Muscle of back (tissue), 11 donors: ENCODE data around the gene CNBD2. TPM values are rescaled to one million over a fixed set of nuclear protein-coding genes. Genes with fewer than 3 reads are reported as not detected.
A peak's percentile ranks its signal among the peaks of the same experiment; 100 is the strongest.
"Not testable (repeated sequence)": the region's sequence is repeated elsewhere in the genome, so short reads cannot be mapped to it uniquely, and the experiment has no call there.

ENCODE experiments used
- DNase-seq, 3 donors: peaks; one replicate each; pipeline versions ENCODE4 v3.0.0 to v3.0.0-alpha.2; 2013
- polyA plus RNA-seq, 10 donors: library from polyadenylated mRNA; unstranded; fragments of 120-200 nt; gene quantifications; one replicate each; pipeline ENCODE4 v1.2.1, GENCODE V29; 2013; ENCODE audit not compliant: insufficient read length in 10 of 10

The CNBD2 gene
- polyA plus RNA-seq, 10 donors, result 0.16 to 0.88 (median 0.37) TPM; not detected in 2

DNA sequence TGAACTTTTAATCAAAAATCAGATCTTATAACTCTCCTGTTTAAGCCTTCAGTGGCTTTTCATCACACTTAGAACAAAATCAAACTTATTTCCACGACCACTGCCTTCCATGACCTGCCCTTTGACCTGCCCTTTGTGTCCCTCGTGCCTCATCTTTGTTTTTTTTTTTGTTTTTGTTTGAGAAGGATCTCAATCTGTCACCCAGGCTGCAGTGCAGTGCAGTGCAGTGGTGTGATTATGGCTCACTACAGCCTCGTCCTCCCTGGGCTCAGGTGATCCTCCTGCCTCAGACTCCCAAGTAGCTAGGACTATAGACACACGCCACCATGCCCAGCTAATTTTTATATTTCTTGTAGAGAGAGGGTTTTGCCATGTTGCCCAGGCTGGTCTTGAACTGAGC is 86.8 kb downstream of the CNBD2 start:
- no peak for DNase-seq

DNA sequence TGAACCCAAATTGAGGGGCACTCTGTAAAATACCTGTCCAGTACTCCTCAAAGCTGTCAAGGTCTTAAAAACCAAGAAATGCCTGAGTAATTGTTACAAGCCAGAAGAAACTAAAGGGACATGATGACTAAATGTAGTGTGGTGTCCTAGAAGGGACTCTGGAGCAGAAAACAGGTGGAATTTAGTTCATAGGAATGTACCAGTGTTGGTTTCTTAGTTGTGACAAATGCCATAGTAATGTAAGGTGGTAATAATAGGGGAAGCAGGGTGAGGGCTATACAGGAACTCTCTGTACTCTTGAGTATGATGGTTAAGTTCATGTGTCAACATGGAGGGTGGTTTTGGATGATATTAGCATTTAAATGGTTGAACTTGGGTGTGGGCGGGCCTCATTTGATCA is 92.3 kb downstream of the CNBD2 start:
- no peak for DNase-seq

DNA sequence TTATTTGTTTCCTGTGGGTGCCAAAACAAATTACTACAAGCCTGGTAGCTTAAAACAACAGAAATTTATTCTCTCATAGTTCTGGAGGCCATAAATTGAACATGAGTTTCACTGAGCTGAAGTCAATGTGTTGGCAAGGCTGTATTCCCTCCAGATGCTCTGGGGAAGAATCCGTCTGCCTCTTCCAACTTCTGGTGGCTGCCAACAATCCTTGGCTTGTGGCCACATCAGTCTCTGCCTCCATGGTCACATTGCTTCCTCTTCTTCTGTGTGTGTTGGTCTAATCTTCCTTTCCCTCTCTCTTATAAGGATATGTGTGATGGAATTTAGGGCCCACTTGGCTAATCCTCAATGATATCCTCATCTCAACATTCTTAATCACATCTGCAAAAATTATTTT is 93.4 kb downstream of the CNBD2 start:
- peak; percentile 24 to 72 (median 51) for DNase-seq

DNA sequence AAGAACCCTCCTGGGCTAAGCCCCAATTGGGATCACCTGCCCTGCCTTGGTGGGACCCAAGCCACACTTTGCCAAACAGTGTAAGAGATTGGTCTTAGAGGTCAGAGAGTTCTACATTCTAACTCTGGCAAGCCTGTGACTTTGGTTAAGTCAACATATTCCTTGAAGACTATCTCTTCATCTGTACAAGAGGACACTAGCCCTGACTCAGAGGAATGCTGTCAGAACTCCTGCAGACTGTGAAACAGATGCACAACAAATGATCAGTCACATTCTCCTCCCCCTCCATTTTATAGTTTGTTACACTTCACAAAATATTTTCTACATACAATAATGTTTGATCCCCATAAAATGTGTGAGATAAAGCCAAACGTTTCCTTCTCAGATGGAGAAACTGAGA is 94.4 kb downstream of the CNBD2 start:
- DNase-seq, result no peak

DNA sequence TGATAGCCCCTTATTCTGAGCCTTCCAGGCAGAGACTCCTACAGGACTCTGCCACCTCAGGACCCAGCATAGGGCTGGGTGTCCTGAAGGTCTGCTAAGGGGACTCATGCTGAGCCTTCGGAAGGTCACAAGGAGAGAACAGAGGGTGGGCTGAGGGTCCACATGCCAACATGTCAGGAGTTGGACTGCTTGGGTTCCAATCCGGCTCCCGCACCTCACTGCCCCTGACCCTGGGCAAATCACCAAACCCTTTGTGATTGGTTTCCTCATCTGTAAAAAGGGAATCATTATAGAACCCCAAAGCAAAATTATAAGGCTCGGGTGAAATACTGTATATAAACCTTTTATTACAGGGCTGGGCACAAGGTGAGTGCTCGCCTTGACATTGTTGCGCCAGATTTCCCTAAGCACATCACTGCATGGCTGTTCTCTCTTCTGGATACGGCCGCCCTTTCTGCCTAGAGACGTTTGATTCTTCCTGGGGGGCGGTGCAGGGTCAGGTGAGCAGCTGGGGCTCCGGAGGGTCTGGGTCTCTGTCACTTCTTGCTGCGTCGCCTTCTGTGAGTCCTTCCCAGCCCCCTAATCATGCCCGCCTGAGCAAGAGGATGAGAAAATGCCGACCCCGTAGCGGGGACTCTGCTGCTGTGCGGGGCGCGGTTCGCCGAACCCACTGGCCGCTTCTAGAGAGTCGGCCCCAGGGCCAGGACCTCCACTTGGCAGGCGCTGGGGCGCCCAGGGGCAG is 95.7 kb downstream of the CNBD2 start:
- no peak for DNase-seq

DNA sequence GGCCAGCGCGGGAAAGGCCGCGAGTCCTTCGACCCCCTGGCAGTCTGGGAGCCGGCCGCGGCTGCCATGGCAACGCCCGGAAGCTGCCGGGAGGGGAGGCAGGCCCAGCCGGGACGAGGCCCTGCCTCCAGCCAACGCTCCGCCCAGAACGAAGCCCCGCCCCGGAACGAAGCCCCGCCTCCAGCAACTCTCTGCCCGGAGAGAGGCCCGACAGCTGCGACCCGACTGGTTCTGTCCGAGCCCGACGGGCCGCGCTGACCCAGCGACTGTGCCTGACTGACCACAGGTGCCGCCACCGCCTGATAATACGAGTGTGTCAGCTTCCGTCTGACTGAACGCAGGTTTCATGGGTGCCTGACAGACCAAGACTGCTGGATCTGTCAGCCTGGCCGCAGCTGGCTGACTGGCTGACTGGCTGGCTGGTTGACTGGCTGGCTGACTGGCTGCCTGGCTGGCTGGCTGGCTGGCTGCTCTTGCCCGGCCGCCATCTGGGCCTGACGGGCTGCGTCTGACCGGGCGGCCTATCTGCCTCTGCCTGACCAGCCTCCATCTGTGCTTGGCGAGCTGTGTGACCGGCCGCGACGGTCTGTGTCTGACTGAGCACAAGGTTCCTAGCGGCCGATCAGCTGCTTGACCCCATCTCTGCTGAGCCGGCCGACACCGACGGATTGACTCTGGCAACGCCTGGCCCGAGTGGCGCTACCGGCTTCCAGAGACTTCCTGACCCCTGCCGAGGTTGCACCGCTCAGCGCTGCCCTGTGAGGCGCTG is 96.5 kb downstream of the CNBD2 start:
- DNase-seq, result peak; percentile 84 to 97 (median 91)

DNA sequence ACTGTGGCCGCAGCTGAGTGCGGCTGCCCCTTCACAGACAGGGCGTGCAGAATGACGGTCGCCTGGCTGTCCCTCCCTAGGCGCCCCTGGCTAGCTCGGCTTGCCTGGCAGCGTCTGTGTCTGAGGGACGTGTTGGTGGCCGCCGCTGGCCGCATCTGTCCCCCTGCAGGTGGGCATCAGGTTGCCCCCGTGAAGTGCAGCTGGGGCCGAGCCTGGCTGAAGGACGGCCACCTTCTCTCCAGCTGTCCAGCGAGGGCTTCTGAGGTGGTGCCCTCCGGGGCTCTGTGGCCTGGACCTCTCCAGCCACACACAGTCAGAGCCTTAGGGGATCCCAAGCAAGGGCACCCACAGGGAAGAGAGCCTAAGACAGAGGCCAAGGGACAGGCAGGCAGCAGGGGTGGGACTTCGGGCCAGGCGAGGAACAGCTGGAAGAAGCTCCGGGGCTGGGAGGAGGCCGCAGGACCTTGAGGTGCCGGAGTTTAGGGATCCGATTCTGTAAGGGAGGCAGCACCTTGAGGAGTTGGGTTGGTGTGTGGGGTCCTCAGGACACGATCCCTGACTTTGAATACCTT is 97.1 kb downstream of the CNBD2 start:
- no peak for DNase-seq

DNA sequence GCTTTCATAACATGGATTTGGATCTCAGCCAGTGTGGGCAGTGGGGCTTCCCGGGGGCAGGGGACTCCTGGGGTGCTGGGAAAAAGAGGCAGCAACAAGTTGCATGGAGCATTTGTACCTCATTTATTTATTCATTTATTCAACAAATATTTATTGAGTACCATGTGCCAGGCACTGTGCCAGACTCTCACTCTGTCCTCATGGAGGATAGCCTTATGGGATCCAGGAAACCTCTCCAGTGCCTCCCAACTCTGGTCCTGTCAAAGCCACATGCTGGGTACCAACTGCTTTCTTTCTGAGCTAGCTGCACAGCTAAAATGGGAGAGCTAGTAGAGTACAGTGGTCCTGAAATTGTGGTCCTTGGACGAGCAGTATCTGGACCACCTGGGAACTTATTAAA is 98.4 kb downstream of the CNBD2 start:
- no peak for DNase-seq

DNA sequence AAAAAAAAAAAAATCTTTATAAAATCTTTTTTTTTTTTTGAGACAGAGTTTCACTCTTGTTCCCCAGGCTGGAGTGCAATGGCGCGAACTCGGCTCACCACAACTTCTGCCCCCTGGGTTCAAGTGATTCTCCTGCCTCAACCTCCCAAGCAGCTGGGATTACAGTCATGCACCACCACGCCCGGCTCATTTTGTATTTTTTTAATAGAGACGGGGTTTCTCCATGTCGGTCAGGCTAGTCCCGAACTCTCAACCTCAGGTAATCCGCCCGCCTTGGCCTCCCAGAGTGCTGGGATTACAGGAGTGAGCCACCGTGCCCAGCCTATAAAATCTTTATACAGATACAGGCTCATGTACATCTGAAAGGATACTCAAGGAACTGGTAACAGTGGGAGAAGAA is 100.1 kb downstream of the CNBD2 start:
- DNase-seq, result not testable (repeated sequence)

DNA sequence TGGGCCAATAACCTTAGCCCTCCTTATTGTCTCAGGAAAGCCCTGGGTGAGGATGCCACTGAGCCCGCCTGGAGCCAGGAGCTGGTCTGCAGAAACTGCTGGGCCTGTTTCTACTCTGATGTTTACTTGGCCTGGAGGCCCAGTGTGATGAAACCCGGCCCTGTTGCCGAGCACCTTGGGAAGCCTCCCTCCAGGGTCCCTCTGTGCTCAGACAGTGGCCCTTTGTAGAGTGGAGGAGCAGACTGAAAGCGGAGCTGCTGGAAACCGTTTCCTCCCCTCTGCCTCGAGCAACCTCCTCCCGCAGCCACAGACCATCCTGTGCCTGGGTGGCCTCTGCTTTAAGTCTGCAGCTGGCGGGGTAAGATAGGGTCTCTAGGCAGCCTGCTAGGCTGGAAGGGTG is 102.1 kb downstream of the CNBD2 start:
- DNase-seq, result no peak

DNA sequence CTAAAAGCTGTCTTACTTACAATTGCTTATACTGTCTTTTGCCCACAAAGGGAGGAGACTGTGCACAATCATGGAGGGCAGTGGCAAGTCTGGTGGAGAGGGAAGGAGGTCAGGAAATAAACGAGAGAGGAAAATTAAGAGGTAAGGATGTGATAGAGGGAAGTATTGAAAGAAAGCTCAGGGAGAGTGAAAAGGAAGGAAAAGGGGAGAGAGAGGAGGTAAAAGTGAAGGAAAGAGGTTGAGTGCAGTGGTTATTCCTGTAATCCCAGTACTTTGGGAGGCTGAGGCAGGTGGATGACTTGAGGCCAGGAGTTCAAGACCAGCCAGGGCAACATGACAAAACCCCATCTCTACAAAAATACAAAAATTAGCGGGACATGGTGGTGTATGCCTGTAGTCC is 103.5 kb downstream of the CNBD2 start:
- DNase-seq, result no peak

DNA sequence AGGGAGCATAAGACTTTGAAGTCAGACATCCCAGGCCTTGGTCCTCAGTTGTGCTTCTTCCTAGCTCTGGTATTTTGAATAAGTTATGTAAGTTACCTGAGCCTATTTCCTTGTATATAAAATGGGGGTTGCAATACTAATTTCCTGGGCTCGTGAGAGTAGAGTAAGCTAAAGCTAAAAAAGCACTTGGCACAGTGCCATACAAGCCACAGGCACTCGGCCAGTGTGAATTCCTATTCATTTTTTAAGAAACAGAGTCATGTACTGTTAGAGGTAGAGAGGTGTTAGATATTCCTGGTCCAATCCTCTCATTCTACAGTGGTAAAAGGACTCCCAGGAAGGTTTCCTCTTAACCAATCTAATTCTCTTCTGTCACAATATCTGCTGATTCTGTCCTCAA is 106.6 kb downstream of the CNBD2 start:
- no peak for DNase-seq

DNA sequence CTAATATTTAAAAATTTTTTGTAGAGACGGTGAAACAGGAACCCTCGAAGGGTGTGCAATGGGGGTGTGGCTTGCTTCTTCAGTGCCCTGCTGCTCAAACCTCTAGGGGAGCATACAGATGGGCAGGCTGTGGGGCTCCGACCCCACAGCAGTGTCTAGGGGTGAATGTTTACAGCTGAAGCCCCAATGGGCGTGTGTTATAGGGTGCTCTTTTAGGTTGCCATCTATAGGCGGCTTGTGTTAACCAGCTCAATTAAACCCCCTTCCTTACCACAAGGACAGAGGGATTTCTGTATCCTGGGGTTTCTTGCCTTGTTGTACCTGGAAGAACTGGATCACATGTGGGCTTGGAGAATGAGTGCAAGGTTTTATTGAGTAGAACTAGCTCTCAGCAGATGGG is 109.4 kb downstream of the CNBD2 start:
- not testable (repeated sequence) for DNase-seq

DNA sequence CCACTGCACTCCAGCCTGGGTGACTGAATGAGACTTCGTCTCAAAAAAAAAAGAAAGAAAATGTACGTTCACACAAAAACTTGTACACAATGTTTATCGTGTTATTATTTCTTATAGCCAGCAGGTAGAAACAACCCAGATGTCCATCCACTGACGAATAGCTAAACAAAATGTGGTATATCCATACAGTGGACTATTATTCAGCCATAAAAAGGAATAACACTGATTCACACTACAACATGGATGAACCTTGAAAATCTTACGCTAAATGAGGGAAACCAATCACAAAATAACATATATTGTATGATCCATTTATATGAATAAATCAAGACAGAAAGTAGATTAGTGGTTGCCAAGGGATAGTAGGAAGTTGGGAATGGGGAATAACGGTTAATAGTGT is 111.1 kb downstream of the CNBD2 start:
- no peak for DNase-seq

DNA sequence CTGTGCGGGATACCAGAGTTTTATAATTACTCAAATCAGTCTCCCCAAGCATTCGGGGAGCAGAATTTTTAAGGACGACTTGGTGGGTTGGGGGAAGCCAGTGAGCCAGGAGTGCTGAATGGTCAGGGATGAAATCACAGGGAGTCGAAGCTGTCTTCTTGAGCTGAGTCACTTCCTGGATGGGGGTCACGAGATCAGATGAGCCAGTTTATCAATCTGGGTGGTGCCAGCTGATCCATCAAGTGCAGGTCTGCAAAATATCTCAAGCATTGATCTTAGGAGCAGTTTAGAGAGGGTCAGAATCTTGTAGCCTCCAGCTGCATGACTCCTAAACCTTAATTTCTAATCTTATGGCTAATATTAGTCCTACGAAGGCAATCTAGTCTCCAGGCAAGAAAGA is 111.6 kb downstream of the CNBD2 start:
- DNase-seq, result not testable (repeated sequence)

Other genes with a start within 250 kb of the CNBD2 start
- 100 to 1,000 TPM; 205 to 339 (median 281) TPM for gene RBM39, start 226.3 kb upstream of the CNBD2 start, polyA plus RNA-seq
- gene PHF20, start 196.6 kb upstream of the CNBD2 start, polyA plus RNA-seq, result 10 to 100 TPM; 22.8 to 35.7 (median 29.3) TPM
- 10 to 100 TPM; 16.6 to 36.3 (median 21.0) TPM for gene SCAND1, start 14.1 kb upstream of the CNBD2 start, polyA plus RNA-seq
- gene EPB41L1, start 186.2 kb downstream of the CNBD2 start, polyA plus RNA-seq, result 10 to 100 TPM; 23.1 to 32.1 (median 24.3) TPM